Esophagus muscularis mucosa (tissue), 4 donors: ENCODE results near the gene EPRS1. TPM values are rescaled to one million over a fixed set of nuclear protein-coding genes. Genes with fewer than 3 reads are reported as not detected.

ENCODE experiments used
- DNase-seq: peaks from one replicate; pipeline ENCODE4 v3.0.0-alpha.2; 2017; ENCODE audit errors: extremely low spot score
- H3K27ac ChIP-seq, 4 donors: fragments of 200-600 bp; sonication (generic); replicated peaks in 1 of 4; 1 replicate in 3 of 4; 2 replicates in 1 of 4; pipeline ENCODE4 v1.5.1; 2016 to 2019; ENCODE audit warnings: mild to moderate bottlenecking in 1 of 4
- H3K27me3 ChIP-seq, 4 donors: fragments of 200-600 bp; sonication (generic); one replicate each; pipeline versions ENCODE4 v1.5.1 to v1.6.0; 2016 to 2019
- H3K36me3 ChIP-seq, 4 donors: fragments of 200-600 bp; sonication (generic); one replicate each; pipeline ENCODE4 v1.5.1; 2016 to 2019
- H3K4me1 ChIP-seq, 4 donors: fragments of 200-600 bp; sonication (generic); one replicate each; pipeline ENCODE4 v1.5.1; 2016 to 2019
- H3K4me3 ChIP-seq, 4 donors: fragments of 200-600 bp; sonication (generic); 1 replicate in 2 of 4; 2 replicates in 2 of 4; pipeline ENCODE4 v1.5.1; 2016 to 2019; ENCODE audit warnings: mild to moderate bottlenecking in 4 of 4, moderate library complexity in 1 of 4
- H3K9me3 ChIP-seq, 4 donors: fragments of 200-600 bp; sonication (generic); 1 replicate in 3 of 4; 2 replicates in 1 of 4; pipeline ENCODE4 v1.5.1; 2016 to 2019
- CTCF ChIP-seq, 3 experiments: fragments of 200-600 bp in 2 of 3; fragments of 450-650 bp in 1 of 3; sonication (generic) in 2 of 3; IDR thresholded peaks; one replicate each; pipeline ENCODE4 v1.5.1; 2017 to 2019; ENCODE audit warnings: antibody characterized with exemption in 3 of 3, mild to moderate bottlenecking in 2 of 3, moderate library complexity in 1 of 3
- EP300 ChIP-seq: sonication (generic); formaldehyde crosslinking; IDR thresholded peaks from one replicate; pipeline ENCODE4 v1.6.1; 2017; ENCODE audit warnings: antibody characterized with exemption
- POLR2A ChIP-seq: fragments of 450-650 bp; IDR thresholded peaks from one replicate; pipeline ENCODE4 v1.6.1; 2017; ENCODE audit warnings: antibody characterized with exemption, moderate library complexity, mild to moderate bottlenecking, low read depth
- POLR2AphosphoS5 ChIP-seq, 2 donors: sonication (generic); formaldehyde crosslinking; IDR thresholded peaks; one replicate each; pipeline ENCODE4 v1.6.1; 2017; ENCODE audit warnings: antibody characterized with exemption in 2 of 2
- WGBS: methylation state at CpG from one replicate; pipeline ENCODE4 v1.1.5; 2018; 5-methylcytosine and 5-hydroxymethylcytosine counted together
- intact Hi-C: fragments of 100-400 bp; cut with DNase I; formaldehyde crosslinking; loops from one replicate; pipeline ENCODE4 v1.15.1; 2023
- total RNA-seq, 4 donors: library from RNA; depleted of rRNA; stranded (reverse); fragments of >200 nt; gene quantifications; one replicate each; pipeline versions ENCODE4 v1.1.0 to v1.2.1, GENCODE V29; 2016

The EPRS1 gene
- total RNA-seq, 4 donors from 2014 or later, result 30.3 to 46.1 (median 40.9) TPM

GRCh38 chr1:220007438-220007837 is 38.9 kb downstream of the EPRS1 start:
- 87% methylated on average over 3 of the region's 3 CpGs for WGBS
- H3K36me3 ChIP-seq, result peaks cover 49 to 89% (median 68%) of the 10 kb centered on the region in 4 donors
- intact Hi-C loops, result no loop called here
- H3K4me1 ChIP-seq, result peaks cover 0 to 4% (median 0%) of the 10 kb centered on the region in 4 donors
- DNase-seq, result no peak
- no peak for TF ChIP-seq POLR2AphosphoS5 (IDR thresholded peaks at IDR 0.05)
- TF ChIP-seq POLR2A, result no peak
- TF ChIP-seq EP300, result no peak
- TF ChIP-seq CTCF (IDR thresholded peaks at IDR 0.05), result no peak
- no peaks in the 10 kb centered on the region for H3K9me3 ChIP-seq
- H3K4me3 ChIP-seq, result no peak overlapping the region
- no peaks in the 10 kb centered on the region for H3K27me3 ChIP-seq
- H3K27ac ChIP-seq, result no peak overlapping the region

GRCh38 chr1:220005489-220005888 is 40.8 kb downstream of the EPRS1 start:
- intact Hi-C loops, result no loop called here
- Histone ChIP-seq H3K36me3 (peaks cover 56 to 97% (median 82%) of the 10 kb centered on the region in 4 donors), H3K4me1 (no peaks in the 10 kb centered on the region), H3K27ac (no peak overlapping the region), H3K27me3 (no peaks in the 10 kb centered on the region), H3K4me3 (no peak overlapping the region), H3K9me3 (no peaks in the 10 kb centered on the region)
- whole genome bisulfite sequencing, result 91% methylated on average over 5 of the region's 5 CpGs
- no peak for DNase-seq
- TF ChIP-seq CTCF (IDR thresholded peaks at IDR 0.05) (no peak), EP300 (no peak), POLR2AphosphoS5 (IDR thresholded peaks at IDR 0.05) (no peak), POLR2A (no peak)

GRCh38 chr1:220003610-220004299 is 42.5 kb downstream of the EPRS1 start:
- 96% methylated on average over 6 of the region's 6 CpGs for WGBS
- Histone ChIP-seq H3K27ac (no peak overlapping the region), H3K4me1 (no peaks in the 10 kb centered on the region), H3K9me3 (no peaks in the 10 kb centered on the region), H3K27me3 (no peaks in the 10 kb centered on the region), H3K36me3 (peaks cover 56 to 98% (median 83%) of the 10 kb centered on the region in 4 donors), H3K4me3 (no peak overlapping the region)
- intact Hi-C loops, result no loop called here
- TF ChIP-seq EP300 (no peak), POLR2A (no peak), CTCF (IDR thresholded peaks at IDR 0.05) (no peak), POLR2AphosphoS5 (IDR thresholded peaks at IDR 0.05) (no peak)
- no peak for DNase-seq

- peaks cover 51 to 98% (median 88%) of the 10 kb centered on the region in 4 donors for H3K36me3 ChIP-seq
- TF ChIP-seq EP300 (no peak), CTCF (IDR thresholded peaks at IDR 0.05) (no peak), POLR2AphosphoS5 (IDR thresholded peaks at IDR 0.05) (no peak), POLR2A (no peak)
- no peaks in the 10 kb centered on the region for H3K9me3 ChIP-seq
- H3K27me3 ChIP-seq, result no peaks in the 10 kb centered on the region
- no peak overlapping the region for H3K4me3 ChIP-seq
- no peak overlapping the region for H3K27ac ChIP-seq
- intact Hi-C loops, result no loop called here
- WGBS, result 91% methylated on average over 1 of the region's 1 CpG
- no peak for DNase-seq
- H3K4me1 ChIP-seq, result no peaks in the 10 kb centered on the region
These were observed 43.3 kb downstream of the EPRS1 start for GRCh38 chr1:220003015-220003414.

- Histone ChIP-seq H3K27me3 (no peaks in the 10 kb centered on the region), H3K27ac (no peak overlapping the region), H3K4me1 (no peaks in the 10 kb centered on the region), H3K36me3 (peaks cover 63 to 100% (median 91%) of the 10 kb centered on the region in 4 donors), H3K4me3 (no peak overlapping the region), H3K9me3 (no peaks in the 10 kb centered on the region)
- TF ChIP-seq POLR2A, result no peak
- no peak for TF ChIP-seq CTCF (IDR thresholded peaks at IDR 0.05)
- TF ChIP-seq EP300, result no peak
- no peak for TF ChIP-seq POLR2AphosphoS5 (IDR thresholded peaks at IDR 0.05)
- intact Hi-C loops, result no loop called here
- 87% methylated on average over 4 of the region's 4 CpGs for WGBS
- DNase-seq, result no peak
These were observed 45.2 kb downstream of the EPRS1 start for GRCh38 chr1:220001095-220001501.
